ENCODE measurements around the gene CPLX3.

DNA sequence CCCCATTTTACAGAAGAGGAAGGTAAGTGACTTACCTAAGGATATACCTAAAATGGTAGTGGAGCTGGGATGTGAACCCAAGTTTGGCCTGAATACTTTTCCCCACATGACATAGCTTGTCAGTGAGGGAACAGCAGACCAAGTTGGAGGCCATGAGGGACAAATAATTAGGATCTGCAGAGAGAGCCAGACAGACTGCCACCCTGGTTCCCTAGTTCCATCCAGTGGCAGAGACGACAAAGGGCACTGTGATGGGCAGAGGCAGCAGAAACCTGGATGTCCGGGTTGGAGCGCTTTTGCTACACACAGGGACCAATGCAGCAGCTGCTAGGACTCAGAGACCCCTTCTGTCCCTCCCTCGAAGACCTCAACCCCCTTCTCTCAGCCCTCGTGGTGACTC, 1.2 kb downstream of the CPLX3 start:
- TF ChIP-seq, protein P1, sequence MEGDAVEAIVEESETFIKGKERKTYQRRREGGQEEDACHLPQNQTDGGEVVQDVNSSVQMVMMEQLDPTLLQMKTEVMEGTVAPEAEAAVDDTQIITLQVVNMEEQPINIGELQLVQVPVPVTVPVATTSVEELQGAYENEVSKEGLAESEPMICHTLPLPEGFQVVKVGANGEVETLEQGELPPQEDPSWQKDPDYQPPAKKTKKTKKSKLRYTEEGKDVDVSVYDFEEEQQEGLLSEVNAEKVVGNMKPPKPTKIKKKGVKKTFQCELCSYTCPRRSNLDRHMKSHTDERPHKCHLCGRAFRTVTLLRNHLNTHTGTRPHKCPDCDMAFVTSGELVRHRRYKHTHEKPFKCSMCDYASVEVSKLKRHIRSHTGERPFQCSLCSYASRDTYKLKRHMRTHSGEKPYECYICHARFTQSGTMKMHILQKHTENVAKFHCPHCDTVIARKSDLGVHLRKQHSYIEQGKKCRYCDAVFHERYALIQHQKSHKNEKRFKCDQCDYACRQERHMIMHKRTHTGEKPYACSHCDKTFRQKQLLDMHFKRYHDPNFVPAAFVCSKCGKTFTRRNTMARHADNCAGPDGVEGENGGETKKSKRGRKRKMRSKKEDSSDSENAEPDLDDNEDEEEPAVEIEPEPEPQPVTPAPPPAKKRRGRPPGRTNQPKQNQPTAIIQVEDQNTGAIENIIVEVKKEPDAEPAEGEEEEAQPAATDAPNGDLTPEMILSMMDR (IDR thresholded peaks at IDR 0.05; ENCODE audit: borderline replicate concordance, extremely low read depth, low read length, poor library complexity, severe bottlenecking) = no peak
- TF ChIP-seq EZH2 (IDR thresholded peaks at IDR 0.05; ENCODE audit: borderline replicate concordance, low read depth, low read length, severe bottlenecking) = no peak

Data from DND-41 (cell line).